ENCODE data around the gene TBC1D22A. TPM values are rescaled to one million over a fixed set of nuclear protein-coding genes. Genes with fewer than 3 reads are reported as not detected.

Gene TBC1D22A
- polyA plus RNA-seq, 1 donor (not counting 4 experiments of a cell fraction or from before 2014, with no cell fraction given) = 20.9 TPM

- peaks cover 7% of the 10 kb centered on the region for H4K20me1 ChIP-seq (ENCODE audit: control insufficient read depth, extremely low read depth, insufficient read depth, low read length)
- H3K4me3 ChIP-seq (ENCODE audit: control insufficient read depth in 2 of 3, extremely low read depth in 1 of 3, insufficient read depth in 2 of 3, low read depth in 1 of 3, low read length in 3 of 3) = no peak overlapping the region
- H3K9me3 ChIP-seq (ENCODE audit: control insufficient read depth, low read depth, low read length) = no peaks in the 10 kb centered on the region
- FAIRE-seq (no peak), DNase-seq (ENCODE audit: low read depth, low spot score) (no peak)
- no peaks in the 10 kb centered on the region for H3K27me3 ChIP-seq (ENCODE audit: control insufficient read depth, extremely low read depth, insufficient read depth, low read length)
- TF ChIP-seq EZH2 (IDR thresholded peaks at IDR 0.05; ENCODE audit: low read length) (no peak), CTCF (optimal IDR thresholded peaks at IDR 0.05 in 1 of 3, IDR thresholded peaks at IDR 0.05 in 1 of 3, conservative IDR thresholded peaks at IDR 0.05 in 1 of 3; ENCODE audit: extremely low read depth in 1 of 3, insufficient read depth in 2 of 3, low read length in 3 of 3) (no peak)
- peaks cover 32% of the 10 kb centered on the region for H3K79me2 ChIP-seq (ENCODE audit: control insufficient read depth, insufficient read depth, low read length)
- no peak overlapping the region for H3K9ac ChIP-seq (ENCODE audit: control insufficient read depth, extremely low read depth, insufficient read depth, low read length)
- H3K36me3 ChIP-seq (ENCODE audit: control insufficient read depth in 2 of 2, extremely low read depth in 1 of 2, insufficient read depth in 2 of 2, low read length in 2 of 2) = peaks cover 18 to 19% of the 10 kb centered on the region in 2 experiments
- no peak overlapping the region for H3K4me2 ChIP-seq (ENCODE audit: control insufficient read depth, extremely low read depth, insufficient read depth, low read depth, low read length)
- no peak overlapping the region for H3K27ac ChIP-seq (ENCODE audit: control insufficient read depth, insufficient read depth, low read length)
- H3K4me1 ChIP-seq (ENCODE audit: control insufficient read depth, extremely low read depth, insufficient read depth, low read length) = no peaks in the 10 kb centered on the region
- dilution Hi-C loops (cut with MboI; ENCODE audit: extremely low pct_ligation_motif_present, low sequenced_read_pairs) = no loop called here
- H2AFZ ChIP-seq (ENCODE audit: control insufficient read depth, low read length) = no peak overlapping the region
- no peaks in the 10 kb centered on the region for H3K9me1 ChIP-seq (ENCODE audit: control insufficient read depth, extremely low read depth, insufficient read depth, low read length)
These were observed 44.3 kb downstream of the TBC1D22A start for GRCh38 chr22:46806794-46807193.

GRCh38 chr22:46807458-46807857 lies 45.0 kb downstream of the TBC1D22A start:
- dilution Hi-C loops (cut with MboI; ENCODE audit: extremely low pct_ligation_motif_present, low sequenced_read_pairs) = no loop called here
- H3K36me3 ChIP-seq (ENCODE audit: control insufficient read depth in 2 of 2, extremely low read depth in 1 of 2, insufficient read depth in 2 of 2, low read length in 2 of 2) = peaks cover 15 to 18% of the 10 kb centered on the region in 2 experiments
- DNase-seq (ENCODE audit: low read depth, low spot score) = no peak

More at GRCh38 chr22:46807458-46807857, 45.0 kb downstream of the TBC1D22A start:
- Histone ChIP-seq H3K4me1 (ENCODE audit: control insufficient read depth, extremely low read depth, insufficient read depth, low read length) (no peaks in the 10 kb centered on the region), H3K27me3 (ENCODE audit: control insufficient read depth, extremely low read depth, insufficient read depth, low read length) (no peaks in the 10 kb centered on the region), H3K4me2 (ENCODE audit: control insufficient read depth, extremely low read depth, insufficient read depth, low read depth, low read length) (no peak overlapping the region), H3K9me1 (ENCODE audit: control insufficient read depth, extremely low read depth, insufficient read depth, low read length) (no peaks in the 10 kb centered on the region), H2AFZ (ENCODE audit: control insufficient read depth, low read length) (no peak overlapping the region), H3K9me3 (ENCODE audit: control insufficient read depth, low read depth, low read length) (no peaks in the 10 kb centered on the region), H3K79me2 (ENCODE audit: control insufficient read depth, insufficient read depth, low read length) (peaks cover 33% of the 10 kb centered on the region), H4K20me1 (ENCODE audit: control insufficient read depth, extremely low read depth, insufficient read depth, low read length) (peaks cover 7% of the 10 kb centered on the region), H3K4me3 (ENCODE audit: control insufficient read depth in 2 of 3, extremely low read depth in 1 of 3, insufficient read depth in 2 of 3, low read depth in 1 of 3, low read length in 3 of 3) (no peak overlapping the region), H3K27ac (ENCODE audit: control insufficient read depth, insufficient read depth, low read length) (no peak overlapping the region), H3K9ac (ENCODE audit: control insufficient read depth, extremely low read depth, insufficient read depth, low read length) (no peak overlapping the region)
- no peak for TF ChIP-seq EZH2 (IDR thresholded peaks at IDR 0.05; ENCODE audit: low read length)
- no peak for FAIRE-seq

Data from keratinocyte (primary cell).